Natural killer cell (primary cell): ENCODE measurements around the gene THRB. TPM values are rescaled to one million over a fixed set of nuclear protein-coding genes. Genes with fewer than 3 reads are reported as not detected.
"Not testable (repeated sequence)": the region's sequence is repeated elsewhere in the genome, so short reads cannot be mapped to it uniquely, and the experiment has no call there.

Experiments used
- ATAC-seq, 3 donors: fragments of 150-1000 bp in 2 of 3; fragments of 200-7000 bp in 1 of 3; cut with Tn5 transposase; 1 replicate in 1 of 3; 2 replicates in 2 of 3; pipeline ENCODE4 v1.10.0; 2021; ENCODE audit warnings: mild to moderate bottlenecking in 2 of 3, moderate library complexity in 2 of 3
- DNase-seq, 2 donors: peaks; one replicate each; pipeline versions ENCODE4 v3.0.0 to v3.0.0-alpha.2; 2013 to 2021; ENCODE audit warnings: mixed read lengths in 1 of 2
- H3K27ac ChIP-seq: one replicate; pipeline ENCODE4 v1.5.1; 2013; ENCODE audit warnings: mild to moderate bottlenecking, low read length
- H3K27me3 ChIP-seq: one replicate; pipeline ENCODE4 v1.6.1; 2013; ENCODE audit warnings: low read length; ENCODE audit not compliant: control insufficient read depth, insufficient read depth
- H3K36me3 ChIP-seq: one replicate; pipeline ENCODE4 v1.6.1; 2013; ENCODE audit warnings: low read length; ENCODE audit not compliant: control insufficient read depth, insufficient read depth
- H3K4me1 ChIP-seq: one replicate; pipeline ENCODE4 v1.6.1; 2013; ENCODE audit warnings: low read length; ENCODE audit not compliant: control insufficient read depth, insufficient read depth
- H3K4me3 ChIP-seq: one replicate; pipeline ENCODE4 v1.5.1; 2013; ENCODE audit warnings: low read length
- H3K9me3 ChIP-seq: one replicate; pipeline ENCODE4 v1.6.1; 2013; ENCODE audit warnings: low read length; ENCODE audit not compliant: control insufficient read depth, insufficient read depth
- H3K27ac Mint-ChIP-seq, 2 donors: one replicate each; pipeline ENCODE4 v1.8.0; 2022; ENCODE audit warnings: mild to moderate bottlenecking in 2 of 2, mixed read lengths in 2 of 2, moderate library complexity in 1 of 2
- H3K27me3 Mint-ChIP-seq, 2 donors: one replicate each; pipeline ENCODE4 v1.8.0; 2022; ENCODE audit warnings: low read depth in 2 of 2, mixed read lengths in 2 of 2
- H3K36me3 Mint-ChIP-seq: one replicate; pipeline ENCODE4 v1.8.0; 2022; ENCODE audit warnings: mixed read lengths
- H3K4me1 Mint-ChIP-seq, 2 donors: one replicate each; pipeline ENCODE4 v1.8.0; 2022; ENCODE audit warnings: mixed read lengths in 2 of 2
- H3K4me3 Mint-ChIP-seq: one replicate; pipeline ENCODE4 v1.8.0; 2022; ENCODE audit warnings: mild to moderate bottlenecking, moderate library complexity, mixed read lengths
- H3K9me3 Mint-ChIP-seq, 2 donors: one replicate each; pipeline ENCODE4 v1.8.0; 2022; ENCODE audit warnings: mixed read lengths in 2 of 2
- WGBS: methylation state at CpG from one replicate; pipeline ENCODE4 v1.1.7; 2013; ENCODE audit warnings: missing lambda C conversion rate; ENCODE audit not compliant: insufficient coverage; 5-methylcytosine and 5-hydroxymethylcytosine counted together
- intact Hi-C: fragments of 100-400 bp; cut with micrococcal nuclease; formaldehyde crosslinking; loops from one replicate; pipeline ENCODE4 v1.14.2; 2022
- total RNA-seq, 4 donors: library from RNA; stranded (reverse); fragments of 120-200 nt in 1 of 4; gene quantifications; one replicate each; pipeline versions ENCODE4 v1.2.3 to v1.2.4, GENCODE V29; 2013 to 2022
- TF ChIP-seq, protein P1 (sequence below): fragments of 200-600 bp; IDR thresholded peaks from one replicate; pipeline ENCODE4 v1.8.0; 2022; ENCODE audit warnings: antibody characterized with exemption

Gene THRB
- total RNA-seq, 3 donors from 2014 or later (not counting 1 experiment from before 2014, with no cell fraction given) = 0.05 TPM; not detected in 2

DNA sequence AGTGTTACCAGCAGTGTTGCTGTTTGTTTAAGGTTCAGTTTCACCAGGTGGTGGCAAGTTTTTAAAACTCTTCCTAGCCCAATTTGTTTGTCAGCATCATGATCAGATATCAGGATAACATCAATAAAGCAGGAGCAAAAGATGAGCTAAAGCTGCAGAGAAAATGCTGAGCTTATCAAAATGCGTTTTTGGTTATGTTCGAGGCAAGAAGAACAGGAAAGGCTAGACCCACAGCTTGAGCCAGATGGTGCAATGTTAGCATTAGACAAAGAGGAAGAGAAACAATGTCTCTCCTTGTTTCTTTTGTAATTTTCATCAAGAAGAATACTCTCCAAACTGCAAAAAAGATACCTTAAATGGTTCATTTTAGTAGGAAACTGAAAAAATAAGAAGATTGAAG is 66.2 kb downstream of the THRB start:
- Mint-ChIP-seq H3K36me3 (no peaks in the 10 kb centered on the region), H3K27me3 (no peaks in the 10 kb centered on the region), H3K4me1 (no peaks in the 10 kb centered on the region), H3K27ac (no peak overlapping the region), H3K9me3 (peaks cover 2 to 3% of the 10 kb centered on the region in 2 donors), H3K4me3 (no peak overlapping the region)
- Histone ChIP-seq H3K36me3 (no peaks in the 10 kb centered on the region), H3K9me3 (no peaks in the 10 kb centered on the region), H3K27me3 (no peaks in the 10 kb centered on the region), H3K4me1 (no peaks in the 10 kb centered on the region), H3K27ac (no peak overlapping the region), H3K4me3 (no peak overlapping the region)
- intact Hi-C loops = no loop called here
- no peak for ATAC-seq
- WGBS = 13% methylated on average over 2 of the region's 2 CpGs
- TF ChIP-seq, protein P1, sequence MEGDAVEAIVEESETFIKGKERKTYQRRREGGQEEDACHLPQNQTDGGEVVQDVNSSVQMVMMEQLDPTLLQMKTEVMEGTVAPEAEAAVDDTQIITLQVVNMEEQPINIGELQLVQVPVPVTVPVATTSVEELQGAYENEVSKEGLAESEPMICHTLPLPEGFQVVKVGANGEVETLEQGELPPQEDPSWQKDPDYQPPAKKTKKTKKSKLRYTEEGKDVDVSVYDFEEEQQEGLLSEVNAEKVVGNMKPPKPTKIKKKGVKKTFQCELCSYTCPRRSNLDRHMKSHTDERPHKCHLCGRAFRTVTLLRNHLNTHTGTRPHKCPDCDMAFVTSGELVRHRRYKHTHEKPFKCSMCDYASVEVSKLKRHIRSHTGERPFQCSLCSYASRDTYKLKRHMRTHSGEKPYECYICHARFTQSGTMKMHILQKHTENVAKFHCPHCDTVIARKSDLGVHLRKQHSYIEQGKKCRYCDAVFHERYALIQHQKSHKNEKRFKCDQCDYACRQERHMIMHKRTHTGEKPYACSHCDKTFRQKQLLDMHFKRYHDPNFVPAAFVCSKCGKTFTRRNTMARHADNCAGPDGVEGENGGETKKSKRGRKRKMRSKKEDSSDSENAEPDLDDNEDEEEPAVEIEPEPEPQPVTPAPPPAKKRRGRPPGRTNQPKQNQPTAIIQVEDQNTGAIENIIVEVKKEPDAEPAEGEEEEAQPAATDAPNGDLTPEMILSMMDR = no peak
- DNase-seq = no peak

DNA sequence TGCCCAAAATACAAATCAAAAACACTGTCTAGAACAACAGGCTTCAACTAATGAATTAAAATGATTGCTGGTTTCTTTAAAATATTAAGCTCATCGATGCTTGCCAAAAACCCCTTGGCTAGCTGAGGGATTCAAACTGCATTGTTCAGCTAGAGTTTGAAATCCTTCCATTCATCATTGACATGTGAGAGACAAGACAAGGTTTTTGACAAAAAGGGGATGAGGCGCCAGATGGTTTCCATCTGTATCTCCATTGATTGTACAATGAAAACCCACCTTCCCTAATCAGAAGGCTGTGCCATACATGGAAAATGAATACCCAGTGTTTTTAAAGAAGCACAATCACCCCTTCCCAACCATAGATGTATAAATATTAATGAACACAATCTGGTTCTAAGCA is 67.8 kb downstream of the THRB start:
- TF ChIP-seq, protein P1 = no peak
- no peaks in the 10 kb centered on the region for H3K4me1 ChIP-seq
- H3K36me3 ChIP-seq = no peaks in the 10 kb centered on the region
- Mint-ChIP-seq H3K36me3 (no peaks in the 10 kb centered on the region), H3K27ac (no peak overlapping the region), H3K27me3 (no peaks in the 10 kb centered on the region), H3K9me3 (peaks cover 2 to 5% of the 10 kb centered on the region in 2 donors), H3K4me3 (no peak overlapping the region), H3K4me1 (no peaks in the 10 kb centered on the region)
- H3K27me3 ChIP-seq = no peaks in the 10 kb centered on the region
- no peak for DNase-seq
- ATAC-seq = no peak
- no peaks in the 10 kb centered on the region for H3K9me3 ChIP-seq
- 96% methylated on average over 2 of the region's 2 CpGs for WGBS
- no peak overlapping the region for H3K4me3 ChIP-seq
- intact Hi-C loops = no loop called here
- no peak overlapping the region for H3K27ac ChIP-seq

DNA sequence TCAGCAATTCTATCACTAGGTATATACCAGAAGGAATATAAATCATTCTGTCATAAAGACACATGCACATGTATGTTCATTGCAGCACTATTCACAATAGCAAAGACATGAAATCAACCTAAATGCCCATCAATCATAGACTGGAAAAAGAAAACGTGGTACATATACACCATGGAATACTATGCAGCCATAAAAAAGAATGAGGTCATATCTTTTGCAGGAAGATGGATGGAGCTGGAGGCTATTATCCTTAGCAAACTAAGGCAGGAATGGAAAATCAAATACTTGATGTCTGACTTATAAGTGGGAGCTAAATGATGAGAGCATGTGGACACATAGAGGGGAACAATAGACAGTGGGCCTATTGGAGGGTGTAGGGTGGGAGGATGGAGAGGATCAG is 73.8 kb downstream of the THRB start:
- H3K4me1 Mint-ChIP-seq, ATAC-seq, H3K4me3 Mint-ChIP-seq, H3K9me3 Mint-ChIP-seq, H3K27me3 Mint-ChIP-seq, H3K36me3 Mint-ChIP-seq, H3K27ac Mint-ChIP-seq, intact Hi-C loops, H3K4me1 ChIP-seq, H3K27me3 ChIP-seq, H3K4me3 ChIP-seq, H3K9me3 ChIP-seq, DNase-seq, H3K36me3 ChIP-seq, H3K27ac ChIP-seq: not testable (repeated sequence)
- WGBS = no CpG with 5 or more reads among the region's 1 CpG

DNA sequence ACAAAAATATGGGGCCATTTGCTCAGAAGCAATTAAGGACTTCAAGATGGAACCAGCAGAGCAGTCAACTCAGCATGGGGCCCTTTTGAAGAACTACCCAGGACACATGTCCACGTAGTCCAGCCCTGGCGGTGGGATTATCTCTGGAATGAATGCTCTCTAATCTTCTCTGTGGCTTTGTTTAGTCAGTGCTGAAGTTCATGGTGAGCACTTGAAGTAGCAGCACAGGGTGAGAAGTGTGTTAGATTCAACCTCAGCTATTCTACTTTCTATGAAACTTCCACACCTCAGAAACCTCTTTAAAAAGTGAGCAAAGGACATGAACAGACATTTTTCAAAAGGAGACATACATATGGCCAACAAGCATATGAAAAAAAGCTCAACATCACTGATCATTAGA is 74.4 kb downstream of the THRB start:
- no peak overlapping the region for H3K4me3 ChIP-seq
- H3K36me3 Mint-ChIP-seq = no peaks in the 10 kb centered on the region
- 75% methylated on average over 2 of the region's 2 CpGs for WGBS

More for the DNA sequence above, 74.4 kb downstream of the THRB start:
- Histone ChIP-seq H3K36me3 (no peaks in the 10 kb centered on the region), H3K4me1 (no peaks in the 10 kb centered on the region), H3K9me3 (no peaks in the 10 kb centered on the region), H3K27ac (no peak overlapping the region), H3K27me3 (no peaks in the 10 kb centered on the region)
- DNase-seq (no peak), ATAC-seq (no peak)
- no peaks in the 10 kb centered on the region for H3K4me1 Mint-ChIP-seq
- no peak overlapping the region for H3K27ac Mint-ChIP-seq
- no peak overlapping the region for H3K4me3 Mint-ChIP-seq
- intact Hi-C loops = no loop called here
- peaks cover 0 to 3% of the 10 kb centered on the region in 2 donors for H3K9me3 Mint-ChIP-seq
- no peaks in the 10 kb centered on the region for H3K27me3 Mint-ChIP-seq
- TF ChIP-seq, protein P1 = no peak
